H1 (cell line): ENCODE measurements around the gene BSN. TPM values are rescaled to one million over a fixed set of nuclear protein-coding genes. Genes with fewer than 3 reads are reported as not detected.
A peak's percentile ranks its signal among the peaks of the same experiment; 100 is the strongest.

Experiments
- CTCF ChIA-PET: fragments of 300-600 bp; sonication (Branson Sonifier 250); formaldehyde crosslinking; loops from one replicate; lab custom pipeline; 2021; ENCODE audit not compliant: partially characterized antibody; lab: Charles Lee
- POLR2A ChIA-PET: fragments of 300-600 bp; sonication (Branson Sonifier 250); formaldehyde crosslinking; loops from one replicate; lab custom pipeline; 2021; ENCODE audit warnings: inconsistent platforms; ENCODE audit not compliant: partially characterized antibody; lab: Charles Lee
- DNase-seq, 2 experiments: peaks; one replicate each; pipeline versions ENCODE4 v3.0.0 to v3.0.0-alpha.2; 2010 to 2022; ENCODE audit warnings: low spot score in 2 of 2, low read depth in 1 of 2, mixed read lengths in 1 of 2
- FAIRE-seq: peaks from 2 replicates; lab custom pipeline; 2011; peaks lifted over from hg19 to GRCh38; lab: Jason Lieb, UNC
- H2AFZ ChIP-seq: 2 replicates; pipeline ENCODE4 v1.8.1; 2012; ENCODE audit warnings: low read length, inconsistent platforms
- H2AK5ac ChIP-seq: 2 replicates; pipeline ENCODE4 v1.6.1; 2013; ENCODE audit warnings: low read depth, low read length
- H2BK120ac ChIP-seq: replicated peaks from 2 replicates; pipeline ENCODE3; 2013; ENCODE audit warnings: low read depth, low read length, inconsistent platforms
- H2BK12ac ChIP-seq: 2 replicates; pipeline ENCODE4 v1.6.1; 2013; ENCODE audit warnings: low read depth, low read length
- H2BK15ac ChIP-seq: 2 replicates; pipeline ENCODE4 v1.6.1; 2013; ENCODE audit warnings: low read length
- H2BK20ac ChIP-seq: 2 replicates; pipeline ENCODE4 v1.6.1; 2013; ENCODE audit warnings: low read length
- H2BK5ac ChIP-seq: 2 replicates; pipeline ENCODE4 v1.6.1; 2013; ENCODE audit warnings: low read depth, low read length
- H3K14ac ChIP-seq: 2 replicates; pipeline ENCODE4 v1.6.1; 2013; ENCODE audit warnings: inconsistent platforms; ENCODE audit not compliant: insufficient read length
- H3K18ac ChIP-seq: 2 replicates; pipeline ENCODE4 v1.6.1; 2013; ENCODE audit warnings: low read length; ENCODE audit errors: extremely low read depth
- H3K23ac ChIP-seq: 2 replicates; pipeline ENCODE4 v1.6.1; 2013; ENCODE audit warnings: inconsistent platforms; ENCODE audit not compliant: insufficient read length
- H3K23me2 ChIP-seq: 2 replicates; pipeline ENCODE4 v1.6.1; 2013; ENCODE audit warnings: low read depth, low read length
- H3K27ac ChIP-seq: 2 replicates; pipeline ENCODE4 v1.6.1; 2011; ENCODE audit warnings: low read depth, low read length, inconsistent platforms
- H3K27me3 ChIP-seq, 4 experiments: replicated peaks in 1 of 4; 1 replicate in 1 of 4; 2 replicates in 3 of 4; pipeline versions ENCODE4 v1.6.1 to v1.8.1; 2011 to 2013; ENCODE audit warnings: low read length in 3 of 4, mild to moderate bottlenecking in 3 of 4, inconsistent platforms in 2 of 4, mixed read lengths in 2 of 4, moderate library complexity in 1 of 4; ENCODE audit not compliant: control insufficient read depth in 3 of 4, insufficient read depth in 3 of 4; ENCODE audit errors: extremely low read depth in 1 of 4
- H3K36me3 ChIP-seq, 4 experiments: 2 replicates each; pipeline versions ENCODE4 v1.6.1 to v1.8.1; 2011 to 2013; ENCODE audit warnings: mild to moderate bottlenecking in 4 of 4, low read length in 3 of 4, moderate library complexity in 2 of 4, control low read depth in 1 of 4, inconsistent platforms in 1 of 4; ENCODE audit not compliant: insufficient read depth in 4 of 4, control insufficient read depth in 2 of 4
- H3K4ac ChIP-seq: replicated peaks from 2 replicates; pipeline ENCODE3; 2013; ENCODE audit warnings: low read length, low read depth, mixed read lengths, inconsistent platforms; ENCODE audit not compliant: insufficient read length
- H3K4me1 ChIP-seq, 4 experiments: replicated peaks in 1 of 4; 1 replicate in 1 of 4; 2 replicates in 3 of 4; pipeline versions ENCODE4 v1.6.1 to v1.8.1; 2011 to 2013; ENCODE audit warnings: low read length in 3 of 4, inconsistent platforms in 2 of 4, mixed read lengths in 1 of 4; ENCODE audit not compliant: insufficient read depth in 4 of 4, control insufficient read depth in 3 of 4
- H3K4me2 ChIP-seq, 2 experiments: 2 replicates each; pipeline versions ENCODE4 v1.6.1 to v1.8.1; 2011 to 2013; ENCODE audit warnings: low read depth in 2 of 2, low read length in 2 of 2, control low read depth in 1 of 2, inconsistent platforms in 1 of 2, mild to moderate bottlenecking in 1 of 2; ENCODE audit not compliant: insufficient read depth in 1 of 2
- H3K4me3 ChIP-seq, 4 experiments: fragments of 200-600, 300-600 bp in 1 of 4; sonication (generic), shearing (Covaris generic), sonication (Bioruptor Twin) in 1 of 4; 2 replicates each; pipeline versions ENCODE4 v1.5.1 to v1.8.1; 2011 to 2016; ENCODE audit warnings: low read length in 4 of 4, low read depth in 3 of 4, control low read depth in 2 of 4, inconsistent platforms in 2 of 4, mild to moderate bottlenecking in 2 of 4, mixed read lengths in 1 of 4, moderate library complexity in 1 of 4; ENCODE audit not compliant: insufficient read depth in 2 of 4; ENCODE audit errors: extremely low read depth in 1 of 4
- H3K56ac ChIP-seq: replicated peaks from 2 replicates; pipeline ENCODE3; 2013; ENCODE audit warnings: low read depth, mild to moderate bottlenecking, mixed read lengths, low read length, inconsistent platforms; ENCODE audit not compliant: insufficient read length
- H3K79me1 ChIP-seq: 2 replicates; pipeline ENCODE4 v1.6.1; 2013; ENCODE audit warnings: low read depth, low read length, control low read depth
- H3K79me2 ChIP-seq, 2 experiments: 2 replicates each; pipeline versions ENCODE4 v1.6.1 to v1.8.1; 2012 to 2013; ENCODE audit warnings: low read length in 2 of 2, mild to moderate bottlenecking in 2 of 2, inconsistent platforms in 1 of 2; ENCODE audit not compliant: insufficient read depth in 2 of 2, control insufficient read depth in 1 of 2
- H3K9ac ChIP-seq, 4 experiments: replicated peaks in 1 of 4; 1 replicate in 1 of 4; 2 replicates in 3 of 4; pipeline versions ENCODE4 v1.6.1 to v1.8.1; 2011 to 2013; ENCODE audit warnings: low read depth in 3 of 4, low read length in 3 of 4, control low read depth in 2 of 4, mild to moderate bottlenecking in 2 of 4, moderate library complexity in 2 of 4, inconsistent platforms in 1 of 4; ENCODE audit errors: extremely low read depth in 1 of 4
- H3K9me3 ChIP-seq, 2 experiments: 2 replicates each; pipeline versions ENCODE4 v1.6.1 to v1.8.1; 2012 to 2013; ENCODE audit warnings: mild to moderate bottlenecking in 2 of 2, moderate library complexity in 2 of 2, control low read depth in 1 of 2, inconsistent platforms in 1 of 2, low read depth in 1 of 2, low read length in 1 of 2, mixed read lengths in 1 of 2; ENCODE audit not compliant: insufficient read depth in 2 of 2
- H4K20me1 ChIP-seq, 2 experiments: replicated peaks in 1 of 2; 2 replicates each; pipeline versions ENCODE3 to v1.8.1; 2011 to 2013; ENCODE audit warnings: inconsistent platforms in 2 of 2, low read length in 2 of 2, mild to moderate bottlenecking in 1 of 2; ENCODE audit not compliant: insufficient read depth in 2 of 2, control insufficient read depth in 1 of 2
- H4K5ac ChIP-seq: 2 replicates; pipeline ENCODE4 v1.6.1; 2013; ENCODE audit warnings: low read length, low read depth, mixed read lengths, inconsistent platforms; ENCODE audit not compliant: insufficient read length
- H4K8ac ChIP-seq: 2 replicates; pipeline ENCODE4 v1.8.0; 2013; ENCODE audit warnings: mild to moderate bottlenecking, moderate library complexity, low read length, inconsistent platforms; ENCODE audit not compliant: insufficient read depth; ENCODE audit errors: extremely low read depth
- H4K91ac ChIP-seq: replicated peaks from 2 replicates; pipeline ENCODE3; 2013; ENCODE audit warnings: low read length, mixed read lengths, inconsistent platforms; ENCODE audit not compliant: insufficient read length
- CEBPB ChIP-seq: IDR thresholded peaks from 2 replicates; pipeline ENCODE4 v1.6.1; 2012; ENCODE audit warnings: low read depth, low read length
- CHD2 ChIP-seq: IDR thresholded peaks from 2 replicates; pipeline ENCODE4 v1.6.1; 2012; ENCODE audit warnings: low read length, improper control_type of control experiment
- CTBP2 ChIP-seq: IDR thresholded peaks from 2 replicates; pipeline ENCODE4 v1.7.0; 2011; ENCODE audit warnings: borderline replicate concordance, mild to moderate bottlenecking, moderate library complexity, mixed read lengths, low read length; ENCODE audit not compliant: insufficient read depth, insufficient read length
- EGR1 ChIP-seq: IDR thresholded peaks from 2 replicates; pipeline ENCODE4 v1.6.1; 2011; ENCODE audit warnings: low read depth, low read length, borderline replicate concordance
- EZH2 ChIP-seq: fragments of 200-600 bp; sonication (generic); IDR thresholded peaks from 2 replicates; pipeline ENCODE4 v1.7.1; 2012; ENCODE audit warnings: low read depth, mild to moderate bottlenecking, moderate library complexity, low read length, inconsistent platforms; ENCODE audit not compliant: severe bottlenecking
- KDM5A ChIP-seq: fragments of 200-600 bp; IDR thresholded peaks from 2 replicates; pipeline ENCODE4 v1.7.1; 2012; ENCODE audit warnings: mild to moderate bottlenecking, low read length, inconsistent platforms, mixed read lengths
- MAFK ChIP-seq: IDR thresholded peaks from 2 replicates; pipeline ENCODE4 v1.6.1; 2012; ENCODE audit warnings: low read depth, mild to moderate bottlenecking, improper control_type of control experiment, low read length
- MAX ChIP-seq: IDR thresholded peaks from 2 replicates; pipeline ENCODE4 v1.6.1; 2012; ENCODE audit warnings: inconsistent platforms
- POLR2A ChIP-seq, 2 experiments: IDR thresholded peaks; 1 replicate in 1 of 2; 2 replicates in 1 of 2; pipeline ENCODE4 v1.6.1; 2011; ENCODE audit warnings: low read depth in 2 of 2, low read length in 2 of 2, mild to moderate bottlenecking in 2 of 2; ENCODE audit errors: control extremely low read depth in 1 of 2
- POLR2AphosphoS5 ChIP-seq: IDR thresholded peaks from 2 replicates; pipeline ENCODE4 v1.6.1; 2011; ENCODE audit warnings: low read depth, low read length
- POU5F1 ChIP-seq: IDR thresholded peaks from 2 replicates; pipeline ENCODE4 v1.6.1; 2011; ENCODE audit warnings: low read depth, mild to moderate bottlenecking, low read length, moderate library complexity
- SIN3A ChIP-seq, 2 experiments: IDR thresholded peaks in 1 of 2; conservative IDR thresholded peaks in 1 of 2; 2 replicates each; pipeline ENCODE4 v1.6.1; 2011 to 2012; ENCODE audit warnings: low read length in 2 of 2, improper control_type of control experiment in 1 of 2, low read depth in 1 of 2, mild to moderate bottlenecking in 1 of 2
- SIX5 ChIP-seq: IDR thresholded peaks from 2 replicates; pipeline ENCODE4 v1.6.1; 2011; ENCODE audit warnings: mild to moderate bottlenecking, low read depth, low read length
- SP2 ChIP-seq: IDR thresholded peaks from 2 replicates; pipeline ENCODE4 v1.6.1; 2012; ENCODE audit warnings: mild to moderate bottlenecking, low read length, inconsistent platforms
- WGBS, 2 experiments: shearing (Covaris generic) in 1 of 2; methylation state at CpG; one replicate each; pipeline versions ENCODE4 v1.1.6 to v1.1.7; 2013 to 2015; ENCODE audit warnings: low lambda C conversion rate in 2 of 2, mixed read lengths in 2 of 2, inconsistent platforms in 1 of 2, low coverage in 1 of 2, missing lambda C conversion rate in 1 of 2; ENCODE audit not compliant: insufficient replicate concordance in 2 of 2, insufficient coverage in 1 of 2, insufficient read length in 1 of 2; ENCODE audit errors: extremely low coverage in 1 of 2, missing lambda C conversion rate in 1 of 2; 5-methylcytosine and 5-hydroxymethylcytosine counted together
- polyA plus RNA-seq, 7 experiments: library from polyadenylated mRNA; depleted of rRNA in 3 of 7; stranded (reverse) in 5 of 7; unstranded in 2 of 7; fragments of >200 nt in 5 of 7; fragments of 200-250 nt in 2 of 7; gene quantifications; 1 replicate in 5 of 7; 2 replicates in 1 of 7; 4 replicates in 1 of 7; pipeline versions ENCODE4 v1.2.1 to v1.2.3, GENCODE V29; 2011 to 2013; ENCODE audit warnings: missing spikeins in 2 of 7, mixed read lengths in 2 of 7
- total RNA-seq: library from RNA; stranded (reverse); fragmentation: NEBNext Ultra II Directional; extraction: Animal tissue kit (Norgen Biotek cat#: 25700); gene quantifications from 2 replicates; pipeline ENCODE4 v1.2.1, GENCODE V29; 2021

The BSN gene
- total and polyA plus RNA-seq, 2 of the 8 experiments (the other 6 are each of a cell fraction or from before 2014, with no cell fraction given) = 0.60 to 3.0 TPM

GRCh38 chr3:49617390-49618013 is 63.2 kb downstream of the BSN start:
- no peaks in the 10 kb centered on the region; the same call in 1 of the 2 replicates for H3K23me2 ChIP-seq
- H3K79me2 ChIP-seq = no peaks in the 10 kb centered on the region
- no peak overlapping the region for H3K4me3 ChIP-seq
- POLR2A ChIA-PET = no interaction called here
- TF ChIP-seq POLR2A (IDR thresholded peaks at IDR 0.05; ENCODE audit: control extremely low read depth in 1 of 2, low read depth in 2 of 2, low read length in 2 of 2) = no peak
- no peak for TF ChIP-seq MAX
- no peak for TF ChIP-seq MAFK
- no peak for TF ChIP-seq EGR1
- TF ChIP-seq SIN3A (conservative IDR thresholded peaks at IDR 0.05 in 1 of 2, IDR thresholded peaks at IDR 0.05 in 1 of 2; ENCODE audit: low read depth in 1 of 2, low read length in 2 of 2) = no peak
- no peak for TF ChIP-seq SP2
- TF ChIP-seq KDM5A = no peak
- no peak for TF ChIP-seq CTBP2
- TF ChIP-seq POLR2AphosphoS5 = no peak
- TF ChIP-seq CEBPB = no peak
- TF ChIP-seq CHD2 = no peak
- TF ChIP-seq SIX5 = no peak
- TF ChIP-seq POU5F1 = no peak
- no peak for TF ChIP-seq EZH2
- TF ChIP-seq, all 59 proteins: peak for 0
- peak overlapping the region; percentile 43; the same call in 1 of the 2 replicates for H2BK12ac ChIP-seq
- H2AFZ ChIP-seq = no peak overlapping the region
- no peaks in the 10 kb centered on the region for H4K20me1 ChIP-seq
- H3K18ac ChIP-seq = no peak overlapping the region
- H3K4me1 ChIP-seq = peaks cover 0 to 7% (median 4%) of the 10 kb centered on the region in 4 experiments; a peak in 4 of 7 replicates
- no peak overlapping the region for H3K56ac ChIP-seq
- H2BK20ac ChIP-seq = no peak overlapping the region
- no peak overlapping the region for H4K91ac ChIP-seq
- no peak overlapping the region for H3K14ac ChIP-seq
- CTCF ChIA-PET = interaction anchor here (0.6 to 1.8 kb wide), 5 partner anchors 10 to 86 kb away, joined by 3 to 6 read pairs (median 3); no protein-coding TSS in a partner anchor
- no peak for FAIRE-seq
- DNase-seq = no peak
- H3K9ac ChIP-seq = no peak overlapping the region
- 84% methylated on average over 7 of the region's 7 CpGs; no CpG with 5 or more reads in 1 of the 2 experiments for WGBS, 2 experiments
- H2BK120ac ChIP-seq = no peak overlapping the region
- no peaks in the 10 kb centered on the region; a peak in 2 of 7 replicates for H3K27me3 ChIP-seq
- no peak overlapping the region for H3K4me2 ChIP-seq
- no peak overlapping the region for H2AK5ac ChIP-seq
- H2BK5ac ChIP-seq = no peak overlapping the region
- H3K79me1 ChIP-seq = no peaks in the 10 kb centered on the region
- H3K23ac ChIP-seq = no peak overlapping the region
- H4K8ac ChIP-seq = no peak overlapping the region; the same call in 1 of the 2 replicates
- H2BK15ac ChIP-seq = no peak overlapping the region
- no peak overlapping the region for H3K27ac ChIP-seq
- H3K4ac ChIP-seq = no peak overlapping the region
- H3K36me3 ChIP-seq = no peaks in the 10 kb centered on the region
- H3K9me3 ChIP-seq = no peaks in the 10 kb centered on the region
- no peak overlapping the region for H4K5ac ChIP-seq
